ENCODE results near the gene CTRB1. TPM values are rescaled to one million over a fixed set of nuclear protein-coding genes. Genes with fewer than 3 reads are reported as not detected.

Gene CTRB1
- total RNA-seq, 1 donor from 2014 or later, result not detected

DNA sequence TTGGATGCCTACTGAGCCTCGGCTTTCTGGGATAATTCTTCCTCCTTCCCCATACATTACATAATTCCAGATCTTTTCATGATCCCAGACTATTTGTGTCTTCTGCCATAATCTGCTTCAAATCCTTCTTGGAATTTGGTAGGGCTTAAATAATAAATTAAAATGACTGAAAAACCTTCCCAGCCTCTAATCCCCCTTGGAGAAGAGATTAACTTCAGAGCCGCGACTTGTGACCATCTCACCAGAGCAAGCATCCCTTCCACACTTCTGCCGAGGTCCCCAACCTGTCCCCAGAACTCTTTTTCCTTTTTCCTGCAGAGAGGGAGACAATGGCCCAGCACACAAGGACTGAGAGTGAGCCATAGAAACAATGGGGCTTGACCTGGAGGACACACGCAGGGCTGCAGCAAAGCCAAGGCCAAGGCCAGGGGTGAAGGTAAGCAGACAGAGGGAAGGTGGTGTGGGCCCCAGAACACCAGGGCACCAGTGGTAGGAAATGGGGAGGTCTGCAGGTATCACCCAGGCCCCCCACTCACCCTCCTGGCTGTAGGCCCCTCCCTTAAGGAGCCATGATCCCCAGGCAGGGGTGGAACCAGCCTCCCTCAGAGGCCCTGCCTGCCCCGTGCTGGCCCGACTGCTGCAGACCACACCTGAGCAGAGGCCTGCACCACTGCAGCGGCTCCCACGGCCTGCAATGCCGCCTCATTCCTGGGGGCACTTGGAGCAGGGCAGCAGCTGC lies 42.2 kb downstream of the CTRB1 start:
- TF ChIP-seq, protein P1, sequence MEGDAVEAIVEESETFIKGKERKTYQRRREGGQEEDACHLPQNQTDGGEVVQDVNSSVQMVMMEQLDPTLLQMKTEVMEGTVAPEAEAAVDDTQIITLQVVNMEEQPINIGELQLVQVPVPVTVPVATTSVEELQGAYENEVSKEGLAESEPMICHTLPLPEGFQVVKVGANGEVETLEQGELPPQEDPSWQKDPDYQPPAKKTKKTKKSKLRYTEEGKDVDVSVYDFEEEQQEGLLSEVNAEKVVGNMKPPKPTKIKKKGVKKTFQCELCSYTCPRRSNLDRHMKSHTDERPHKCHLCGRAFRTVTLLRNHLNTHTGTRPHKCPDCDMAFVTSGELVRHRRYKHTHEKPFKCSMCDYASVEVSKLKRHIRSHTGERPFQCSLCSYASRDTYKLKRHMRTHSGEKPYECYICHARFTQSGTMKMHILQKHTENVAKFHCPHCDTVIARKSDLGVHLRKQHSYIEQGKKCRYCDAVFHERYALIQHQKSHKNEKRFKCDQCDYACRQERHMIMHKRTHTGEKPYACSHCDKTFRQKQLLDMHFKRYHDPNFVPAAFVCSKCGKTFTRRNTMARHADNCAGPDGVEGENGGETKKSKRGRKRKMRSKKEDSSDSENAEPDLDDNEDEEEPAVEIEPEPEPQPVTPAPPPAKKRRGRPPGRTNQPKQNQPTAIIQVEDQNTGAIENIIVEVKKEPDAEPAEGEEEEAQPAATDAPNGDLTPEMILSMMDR (IDR thresholded peaks at IDR 0.05; ENCODE audit: insufficient read depth, low read length, severe bottlenecking), result no peak
- Histone ChIP-seq H3K36me3 (ENCODE audit: control insufficient read depth, insufficient read depth, low read length) (peaks cover 7% of the 10 kb centered on the region), H3K27me3 (ENCODE audit: control insufficient read depth, insufficient read depth, low read length) (no peaks in the 10 kb centered on the region), H3K4me3 (ENCODE audit: low read depth, low read length) (no peak overlapping the region)
- FAIRE-seq (no peak), DNase-seq (ENCODE audit: low read depth) (no peak)

DNA sequence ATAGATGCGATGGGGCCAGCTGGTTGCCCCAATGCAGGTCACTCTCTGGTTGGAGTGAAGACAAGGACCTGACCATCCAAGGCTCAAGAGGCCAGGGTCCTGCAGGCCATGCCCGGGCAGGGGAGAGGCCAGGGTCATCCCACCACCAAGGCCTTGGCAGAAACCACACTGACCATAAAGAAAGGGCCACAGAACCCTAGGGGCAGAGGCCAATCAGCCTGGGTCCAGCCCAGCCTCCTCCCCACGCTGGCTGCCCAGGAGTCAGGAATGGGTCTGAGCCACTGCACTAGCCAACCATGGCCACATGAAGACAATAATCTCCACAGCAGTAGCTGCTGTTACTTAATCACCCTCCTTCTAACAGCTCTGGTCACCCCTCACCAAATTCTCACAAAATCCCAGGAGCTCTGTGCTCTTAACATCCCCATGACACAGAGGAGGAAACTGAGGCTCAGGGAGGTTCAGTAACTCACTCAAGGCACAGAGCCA lies 42.8 kb downstream of the CTRB1 start:
- no peak for FAIRE-seq
- TF ChIP-seq, protein P1 (IDR thresholded peaks at IDR 0.05; ENCODE audit: insufficient read depth, low read length, severe bottlenecking), result no peak
- peaks cover 7% of the 10 kb centered on the region for H3K36me3 ChIP-seq (ENCODE audit: control insufficient read depth, insufficient read depth, low read length)
- H3K4me3 ChIP-seq (ENCODE audit: low read depth, low read length), result no peak overlapping the region
- no peaks in the 10 kb centered on the region for H3K27me3 ChIP-seq (ENCODE audit: control insufficient read depth, insufficient read depth, low read length)
- DNase-seq (ENCODE audit: low read depth), result no peak

DNA sequence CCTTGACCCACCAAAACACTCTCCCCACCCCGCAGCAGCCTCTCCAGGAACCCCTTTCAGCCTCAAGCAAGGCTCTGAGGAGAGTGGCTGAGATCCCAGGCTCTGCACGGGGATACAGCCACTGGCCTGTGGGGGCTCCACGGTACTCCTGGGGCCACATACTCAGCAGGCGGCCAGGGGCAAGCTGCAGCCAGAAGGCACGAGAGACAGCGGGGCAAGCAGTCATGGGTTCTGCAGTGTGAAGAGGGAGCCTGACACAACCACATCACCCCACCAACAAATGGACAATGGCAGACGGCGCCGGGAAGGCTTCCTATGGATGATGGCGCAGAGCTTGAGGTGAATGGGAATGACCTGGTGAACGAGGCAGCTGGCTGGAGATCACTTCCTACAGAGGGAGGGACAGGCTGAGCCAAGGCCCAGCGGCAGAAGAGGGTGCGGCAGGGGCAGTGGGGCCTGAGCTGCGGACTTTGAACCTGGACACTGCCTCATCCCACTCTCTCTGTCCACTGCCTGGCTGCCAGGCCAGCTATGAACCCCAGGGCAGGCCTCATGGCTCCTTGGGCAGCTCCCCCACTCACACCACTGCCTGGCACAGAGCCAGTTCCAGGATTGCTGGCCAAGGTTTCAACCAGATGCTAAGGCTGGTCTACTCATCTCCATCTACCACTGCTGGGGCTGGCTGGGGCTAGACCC lies 43.5 kb downstream of the CTRB1 start:
- Histone ChIP-seq H3K4me3 (ENCODE audit: low read depth, low read length) (no peak overlapping the region), H3K36me3 (ENCODE audit: control insufficient read depth, insufficient read depth, low read length) (peaks cover 7% of the 10 kb centered on the region), H3K27me3 (ENCODE audit: control insufficient read depth, insufficient read depth, low read length) (no peaks in the 10 kb centered on the region)
- FAIRE-seq (no peak), DNase-seq (ENCODE audit: low read depth) (no peak)
- TF ChIP-seq, protein P1 (IDR thresholded peaks at IDR 0.05; ENCODE audit: insufficient read depth, low read length, severe bottlenecking), result no peak

DNA sequence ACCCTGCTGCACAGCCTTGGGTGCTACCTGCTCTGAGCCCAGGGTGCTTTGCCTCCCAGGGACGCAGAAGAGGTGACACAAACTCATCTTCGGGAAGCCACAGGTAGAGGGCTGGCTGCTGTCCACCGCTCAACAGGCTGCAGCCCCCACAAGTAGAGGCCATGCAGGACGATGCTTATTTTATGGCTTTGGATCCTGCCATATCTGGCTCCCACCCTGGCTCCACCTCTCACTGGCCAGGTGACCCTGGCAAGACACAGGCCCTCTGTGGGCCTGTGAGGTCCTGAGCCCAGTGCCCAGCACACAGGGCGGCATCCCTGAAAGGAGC lies 44.0 kb downstream of the CTRB1 start:
- no peak for FAIRE-seq
- H3K36me3 ChIP-seq (ENCODE audit: control insufficient read depth, insufficient read depth, low read length), result peaks cover 7% of the 10 kb centered on the region

DNA sequence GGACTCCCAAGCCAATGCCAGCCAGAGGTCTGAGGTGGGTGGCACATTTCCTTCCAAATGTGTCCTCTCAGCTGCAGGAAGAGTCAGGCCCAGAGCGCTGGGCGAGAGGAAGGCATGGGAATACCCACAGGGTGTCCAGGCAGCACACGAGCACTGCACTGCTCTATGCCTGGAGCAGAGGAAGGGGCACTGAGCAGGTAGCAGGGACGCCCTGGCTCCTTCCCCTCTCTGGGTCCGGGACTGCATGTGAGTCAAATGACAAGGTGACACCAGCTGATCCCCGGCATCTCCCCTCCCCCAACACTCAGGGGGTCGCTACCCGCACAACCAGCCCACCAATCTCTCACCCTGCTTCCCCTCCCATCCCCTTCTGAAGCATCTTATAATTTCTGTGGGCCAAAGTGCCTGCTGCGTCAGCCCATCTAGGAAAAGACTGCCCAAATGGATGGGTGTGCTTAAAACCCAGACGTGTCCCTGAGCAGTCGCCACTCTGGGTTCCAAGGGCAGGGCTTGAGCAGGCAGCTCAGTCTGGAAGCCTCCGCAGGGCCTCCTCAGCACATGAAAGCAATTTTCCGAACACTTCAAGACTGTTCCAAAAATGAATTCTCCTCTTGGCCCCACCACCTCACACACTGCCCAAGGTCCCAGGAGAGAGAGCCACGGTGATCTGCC lies 44.6 kb downstream of the CTRB1 start:
- Histone ChIP-seq H3K36me3 (ENCODE audit: control insufficient read depth, insufficient read depth, low read length) (peaks cover 7% of the 10 kb centered on the region), H3K4me3 (ENCODE audit: low read depth, low read length) (no peak overlapping the region), H3K27me3 (ENCODE audit: control insufficient read depth, insufficient read depth, low read length) (no peaks in the 10 kb centered on the region)
- no peak for FAIRE-seq
- TF ChIP-seq, protein P1 (IDR thresholded peaks at IDR 0.05; ENCODE audit: insufficient read depth, low read length, severe bottlenecking), result no peak
- DNase-seq (ENCODE audit: low read depth), result no peak

More for the DNA sequence above, 44.0 kb downstream of the CTRB1 start:
- Histone ChIP-seq H3K4me3 (ENCODE audit: low read depth, low read length) (no peak overlapping the region), H3K27me3 (ENCODE audit: control insufficient read depth, insufficient read depth, low read length) (no peaks in the 10 kb centered on the region)
- TF ChIP-seq, protein P1 (IDR thresholded peaks at IDR 0.05; ENCODE audit: insufficient read depth, low read length, severe bottlenecking), result no peak
- no peak for DNase-seq (ENCODE audit: low read depth)
